ENCODE measurements around the gene PCYT2. TPM values are rescaled to one million over a fixed set of nuclear protein-coding genes. Genes with fewer than 3 reads are reported as not detected.
"Not testable (repeated sequence)": the region's sequence is repeated elsewhere in the genome, so short reads cannot be mapped to it uniquely, and the experiment has no call there.

The PCYT2 gene
- total RNA-seq, 1 donor from 2014 or later, result 27.6 TPM

- peak; percentile 95 to 98 for DNase-seq (ENCODE audit: low read depth in 2 of 2)
These were observed 16.7 kb upstream of the PCYT2 start, which contains the start of gene MAFG for GRCh38 chr17:81927653-81928543. TSS of gene MAFG (minus strand) at chr17:81927735. CDS start at chr17:81923185, 4,550 bp downstream.

DNA sequence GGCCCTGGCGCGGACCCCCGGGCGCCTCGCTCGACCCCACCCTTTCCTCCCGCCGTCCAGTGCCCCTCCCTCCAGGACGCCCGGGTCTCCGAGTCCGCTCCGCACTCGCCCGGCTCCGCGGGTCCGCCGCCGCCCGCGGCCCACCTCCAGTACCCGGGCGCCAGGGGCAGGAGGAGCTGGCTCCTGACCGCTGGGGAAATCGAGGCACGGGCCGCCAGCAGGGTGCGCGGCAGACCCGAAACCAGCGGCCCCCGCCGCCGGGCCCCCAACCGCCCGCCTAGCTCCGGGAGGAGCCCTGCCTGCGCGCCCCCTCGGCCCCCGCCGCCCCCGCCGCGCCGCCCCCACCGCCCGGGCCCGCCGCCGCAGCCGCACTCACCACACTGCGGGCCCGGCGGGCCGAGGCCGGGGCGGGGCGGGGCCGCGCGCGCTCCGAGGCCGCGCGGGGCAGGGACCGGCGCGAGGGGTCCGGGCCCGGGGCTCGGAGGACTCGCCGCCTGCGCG, 16.0 kb upstream of the PCYT2 start:
- no peak for DNase-seq (ENCODE audit: low read depth in 2 of 2)

DNA sequence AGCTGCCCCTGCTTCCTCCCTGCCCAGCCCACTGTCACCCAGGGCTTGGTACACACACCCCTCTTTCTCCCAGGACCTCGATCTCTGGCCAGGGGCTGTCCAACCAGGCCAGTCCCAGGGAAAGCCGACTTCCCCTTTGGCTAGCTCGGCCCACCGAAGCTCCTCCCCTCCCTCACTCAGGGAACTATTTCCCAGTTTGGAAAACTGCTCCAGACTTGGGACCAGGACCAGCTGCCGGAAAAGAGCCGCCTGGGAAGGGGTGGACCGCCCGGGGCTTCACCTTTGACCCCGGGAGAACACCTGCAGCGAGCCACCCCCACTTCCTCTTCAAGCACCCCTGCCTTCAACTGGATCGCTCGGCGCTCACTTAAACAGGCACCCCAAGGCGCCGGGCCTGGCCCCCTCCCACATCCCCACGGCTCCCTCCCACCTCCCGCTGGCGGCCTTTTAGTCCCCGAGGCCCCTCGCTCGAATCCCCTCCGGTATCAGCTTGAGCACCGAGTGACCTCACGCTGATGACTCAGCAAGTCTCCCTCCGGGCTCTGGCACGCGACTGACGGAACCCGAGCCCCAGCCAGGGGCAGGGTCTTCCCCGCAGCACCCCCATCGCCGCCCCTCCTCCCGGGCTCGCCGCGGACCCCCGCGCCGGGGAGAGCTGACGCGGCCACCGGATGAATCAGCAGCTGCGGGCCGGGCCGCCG, 15.4 kb upstream of the PCYT2 start:
- DNase-seq (ENCODE audit: low read depth in 2 of 2), result peak; percentile 82

- no peak for DNase-seq (ENCODE audit: low read depth in 2 of 2)
These were observed 14.8 kb upstream of the PCYT2 start for GRCh38 chr17:81925860-81926450.

- DNase-seq (ENCODE audit: low read depth in 2 of 2), result no peak
These were observed 13.6 kb upstream of the PCYT2 start for GRCh38 chr17:81924557-81925532.

GRCh38 chr17:81923302-81924260, 12.4 kb upstream of the PCYT2 start:
- peak; percentile 49 to 64 for DNase-seq (ENCODE audit: low read depth in 2 of 2)

DNA sequence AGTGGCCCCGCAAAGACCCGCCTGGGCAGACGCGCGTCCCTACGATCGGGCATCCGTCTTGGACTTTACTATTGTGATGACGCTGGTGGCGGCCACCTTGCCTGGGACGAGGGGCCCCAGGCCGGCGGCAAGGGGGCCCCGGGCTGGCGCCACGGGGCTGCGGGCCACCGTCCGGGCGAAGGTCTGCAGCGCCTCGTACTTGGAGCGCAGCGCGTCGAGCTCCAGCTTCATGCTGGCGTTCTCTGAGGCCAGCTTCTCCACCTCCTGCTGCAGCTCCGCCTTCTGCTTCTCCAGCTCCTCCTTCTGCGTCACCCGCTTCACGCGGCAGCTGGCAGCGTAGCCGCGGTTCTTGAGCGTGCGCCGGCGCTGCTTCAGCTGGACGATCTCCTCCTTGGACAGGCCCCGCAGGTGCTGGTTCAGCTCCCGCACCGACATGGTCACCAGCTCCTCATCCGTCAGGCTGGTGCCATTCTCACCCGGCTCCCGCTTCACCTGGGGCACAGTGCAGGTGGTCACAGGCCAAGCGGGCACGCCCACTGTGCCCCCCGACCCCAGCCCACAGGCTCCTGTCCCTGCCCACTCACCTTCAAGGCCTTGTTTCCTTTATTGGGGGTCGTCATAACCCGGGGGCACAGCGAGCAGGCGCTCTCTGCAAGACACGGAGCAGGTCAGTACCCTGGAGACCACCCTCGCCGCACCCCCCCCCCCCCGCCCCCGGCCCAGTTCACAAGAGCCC, 11.5 kb upstream of the PCYT2 start:
- no peak for DNase-seq (ENCODE audit: low read depth in 2 of 2)

- no peak for DNase-seq (ENCODE audit: low read depth in 2 of 2)
These were observed 10.9 kb upstream of the PCYT2 start for GRCh38 chr17:81921996-81922565.

DNA sequence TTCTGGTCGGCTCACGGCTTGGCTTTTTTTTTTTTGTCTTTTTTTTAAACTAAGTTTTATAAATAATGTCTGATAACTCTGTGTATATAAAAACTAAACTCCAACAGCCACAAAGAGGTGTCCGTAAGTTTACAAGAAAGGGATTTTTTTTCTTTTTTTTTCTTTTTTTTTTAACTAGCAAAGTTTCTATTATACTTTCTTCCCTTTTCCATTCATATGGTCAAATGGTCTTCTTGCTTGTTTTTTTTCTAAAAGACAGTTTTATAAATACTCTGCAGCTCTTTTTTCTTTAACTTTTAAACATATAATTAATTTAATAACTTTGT, 10.3 kb upstream of the PCYT2 start:
- no peak for DNase-seq (ENCODE audit: low read depth in 2 of 2)

DNA sequence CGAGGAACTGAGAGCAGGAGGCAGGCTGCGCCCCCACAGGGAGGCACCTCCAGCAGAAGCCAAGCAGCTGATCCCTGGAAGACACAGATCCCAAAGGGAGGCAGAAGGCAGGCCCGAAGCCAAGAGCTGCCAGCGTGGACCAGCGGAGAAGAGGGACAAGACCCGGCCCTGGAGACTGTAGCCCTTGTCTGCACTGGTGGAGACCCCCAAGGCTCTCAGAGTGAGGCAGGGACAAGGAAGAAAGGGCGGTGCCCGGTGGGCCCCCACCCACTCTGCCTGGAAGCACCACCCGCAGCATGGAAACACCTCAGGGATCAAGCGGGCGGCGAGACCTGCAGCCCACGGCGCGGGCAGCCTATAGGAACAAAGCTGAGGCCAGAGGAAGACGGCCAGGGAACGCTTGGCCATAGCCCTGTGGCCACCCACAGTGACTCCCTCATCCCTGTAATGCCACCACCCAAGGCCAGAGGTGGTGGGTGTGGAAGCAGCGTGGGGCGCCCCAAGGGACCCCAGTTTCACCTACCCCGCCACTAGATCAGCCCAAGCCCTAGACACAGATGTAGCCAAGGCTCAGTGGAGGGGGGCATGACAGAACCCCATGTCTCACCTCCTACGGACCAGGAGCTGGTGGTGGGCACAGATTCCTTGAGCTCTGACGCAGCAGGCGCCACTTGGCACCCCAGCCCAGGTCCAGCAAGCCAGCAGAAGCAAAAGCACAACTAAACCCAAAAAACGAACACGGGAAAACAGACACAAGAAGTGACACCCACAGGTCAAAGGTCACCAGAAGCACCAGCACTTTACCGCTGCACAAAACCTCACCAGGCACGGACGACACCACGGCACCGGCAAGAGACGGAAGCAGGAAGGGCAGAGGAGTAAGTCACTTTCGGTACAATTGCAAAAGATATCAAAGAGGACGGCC, 9.7 kb upstream of the PCYT2 start:
- DNase-seq (ENCODE audit: low read depth in 2 of 2), result no peak

DNA sequence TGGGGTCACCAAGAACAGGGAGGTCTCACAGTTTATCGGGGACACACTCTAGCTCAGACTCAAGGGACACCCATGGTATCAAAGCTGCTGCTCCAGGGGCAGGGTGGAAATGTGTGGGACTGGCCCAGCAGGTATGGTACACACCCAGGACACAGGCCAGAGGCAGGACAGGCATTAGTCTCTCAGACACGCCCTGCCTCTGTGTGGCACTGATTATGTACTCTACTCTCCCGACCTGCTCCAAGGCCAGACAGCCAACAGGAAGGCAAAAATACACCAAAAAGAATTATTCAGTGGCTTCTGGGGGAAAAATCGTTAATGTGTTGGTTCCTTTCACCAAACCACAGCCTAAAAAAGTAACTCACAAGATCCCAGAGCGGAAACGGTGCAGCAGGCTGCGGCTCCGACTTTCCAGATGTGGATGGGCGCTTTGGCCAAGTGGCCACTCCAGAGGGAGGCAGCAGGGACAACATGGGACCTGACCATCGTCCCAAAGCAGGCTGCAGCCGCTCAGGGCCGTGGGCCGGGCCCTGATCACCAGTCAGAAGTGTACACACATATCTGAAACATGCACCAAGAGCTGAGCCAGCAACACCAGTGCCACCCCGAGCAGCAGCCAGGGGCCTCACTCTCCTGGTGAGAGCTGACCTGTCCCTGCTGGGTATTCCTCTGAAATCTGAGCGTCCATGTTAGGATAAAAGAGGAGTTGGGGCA, 7.8 kb upstream of the PCYT2 start:
- DNase-seq (ENCODE audit: low read depth in 2 of 2), result no peak

GRCh38 chr17:81918333-81918669, 7.1 kb upstream of the PCYT2 start:
- DNase-seq (ENCODE audit: low read depth in 2 of 2), result not testable (repeated sequence)

DNA sequence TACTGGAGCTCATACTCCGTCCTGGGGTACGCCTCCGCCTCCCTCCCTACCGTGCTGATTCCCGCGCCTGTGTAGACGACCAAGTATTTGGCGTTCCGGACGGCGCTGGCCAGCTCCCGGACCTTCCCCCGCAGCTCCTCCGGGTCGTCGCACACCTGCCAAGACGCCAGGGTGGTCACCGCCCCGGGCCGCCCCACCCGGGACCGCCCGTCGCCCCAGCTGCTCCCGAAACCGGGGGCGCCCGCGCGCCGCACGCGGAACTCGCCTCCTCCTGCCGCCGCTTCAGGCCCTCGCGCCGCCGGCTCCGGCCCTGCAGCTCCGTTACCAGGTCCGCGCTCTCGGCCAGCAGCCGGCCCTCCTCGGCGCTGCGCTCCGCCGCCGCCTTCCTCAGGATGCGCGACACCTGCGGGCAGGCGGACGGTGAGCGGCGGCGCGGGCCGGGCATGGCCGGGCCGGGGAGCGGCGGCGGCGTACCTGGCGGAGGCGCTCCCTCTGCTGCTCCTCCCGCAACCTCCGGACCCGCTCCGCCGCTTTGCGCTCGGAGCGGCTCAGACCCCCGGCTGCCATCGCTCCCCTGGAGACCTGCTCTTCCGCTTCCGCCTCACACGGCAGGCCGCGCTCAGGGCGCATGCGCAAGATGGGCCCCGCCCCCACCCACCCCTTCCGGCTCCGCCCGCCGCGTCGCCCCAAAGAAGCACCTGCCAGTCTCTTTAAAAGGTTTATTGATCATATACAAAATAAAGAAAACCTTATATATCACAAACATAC, 6.5 kb upstream of the PCYT2 start, which contains the start of gene SIRT7:
Gene SIRT7, minus strand, starts transcription at position 612 of the 768 bp plus-strand sequence. Its CDS starts 45 bp downstream, at position 567.
- peak; percentile 69 to 84 for DNase-seq (ENCODE audit: low read depth in 2 of 2)

GRCh38 chr17:81916234-81917001, 5.2 kb upstream of the PCYT2 start:
- DNase-seq (ENCODE audit: low read depth in 2 of 2), result peak in 1 of 2 donors; percentile 26

DNA sequence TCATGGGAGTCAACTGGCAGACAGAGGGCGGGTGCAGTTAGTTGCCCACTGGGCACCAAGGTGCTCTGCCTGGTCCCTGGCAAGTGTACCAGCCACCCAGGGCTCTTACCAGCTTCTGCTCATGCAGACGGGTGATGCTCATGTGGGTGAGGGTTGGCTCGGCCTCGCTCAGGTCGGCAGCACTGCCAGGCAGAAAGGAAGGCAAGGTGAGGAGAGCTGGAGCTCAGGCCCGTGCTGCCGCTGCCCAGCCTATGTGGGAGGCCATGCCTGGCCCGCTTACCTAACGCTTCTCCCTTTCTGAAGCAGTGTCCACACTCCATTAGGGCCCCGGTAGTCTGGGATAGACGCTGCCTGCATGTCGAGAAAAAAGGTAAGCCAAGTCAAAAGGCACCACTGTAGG, 4.1 kb upstream of the PCYT2 start:
- no peak for DNase-seq (ENCODE audit: low read depth in 2 of 2)

Measured in lung microvascular endothelial cell (primary cell).